ENCODE results near the gene CHAF1A. TPM values are rescaled to one million over a fixed set of nuclear protein-coding genes. Genes with fewer than 3 reads are reported as not detected.
A peak's percentile ranks its signal among the peaks of the same experiment; 100 is the strongest.

Gene CHAF1A
- total RNA-seq, 2 experiments from 2014 or later, result 118 to 126 TPM

- Mint-ChIP-seq H3K4me3 (peak overlapping the region; percentile 66), H3K36me3 (peaks cover 7% of the 10 kb centered on the region), H3K27ac (peak overlapping the region; percentile 93), H3K27me3 (no peaks in the 10 kb centered on the region), H3K4me1 (peaks cover 57% of the 10 kb centered on the region), H3K9me3 (ENCODE audit: low read depth) (no peaks in the 10 kb centered on the region)
- DNase-seq (peak; percentile 91), ATAC-seq (peak; percentile 75)
- CTCF ChIA-PET, result interaction anchor here (1.0 to 3.1 kb wide), 14 partner anchors 11 to 215 kb away, joined by 3 to 34 read pairs (median 9); partner anchors contain the start of genes CHAF1A, MPND, SH3GL1 and YJU2
Measured at GRCh38 chr19:4369109-4369887, 33.1 kb upstream of the CHAF1A start.

- peaks cover 7% of the 10 kb centered on the region for H3K36me3 Mint-ChIP-seq
Measured at GRCh38 chr19:4369888-4370260, 32.6 kb upstream of the CHAF1A start.

GRCh38 chr19:4370418-4371041 is 31.9 kb upstream of the CHAF1A start:
- peaks cover 7% of the 10 kb centered on the region for H3K36me3 Mint-ChIP-seq
- CTCF ChIA-PET, result interaction anchor here (0.7 to 7.2 kb wide), 12 partner anchors 10 to 124 kb away, joined by 3 to 34 read pairs (median 10); partner anchors contain the start of genes CHAF1A, MPND, SH3GL1 and YJU2
- peak overlapping the region; percentile 93 for H3K27ac Mint-ChIP-seq
- no peaks in the 10 kb centered on the region for H3K9me3 Mint-ChIP-seq (ENCODE audit: low read depth)
- peaks cover 65% of the 10 kb centered on the region for H3K4me1 Mint-ChIP-seq
- DNase-seq (no peak), ATAC-seq (no peak)
- peak overlapping the region; percentile 66 for H3K4me3 Mint-ChIP-seq
- H3K27me3 Mint-ChIP-seq, result no peaks in the 10 kb centered on the region

More at GRCh38 chr19:4369888-4370260, 32.6 kb upstream of the CHAF1A start:
- ATAC-seq (peak; percentile 80), DNase-seq (peak; percentile 89)
- no peaks in the 10 kb centered on the region for H3K9me3 Mint-ChIP-seq (ENCODE audit: low read depth)
- H3K4me3 Mint-ChIP-seq, result peak overlapping the region; percentile 66
- peaks cover 60% of the 10 kb centered on the region for H3K4me1 Mint-ChIP-seq
- H3K27ac Mint-ChIP-seq, result peak overlapping the region; percentile 93
- no peaks in the 10 kb centered on the region for H3K27me3 Mint-ChIP-seq
- CTCF ChIA-PET, result interaction anchor here (0.7 to 3.1 kb wide), 11 partner anchors 10 to 123 kb away, joined by 3 to 34 read pairs (median 9); partner anchors contain the start of genes CHAF1A, MPND, SH3GL1 and YJU2

- DNase-seq (no peak), ATAC-seq (no peak)
- H3K36me3 Mint-ChIP-seq, result peaks cover 6% of the 10 kb centered on the region
- H3K9me3 Mint-ChIP-seq (ENCODE audit: low read depth), result no peaks in the 10 kb centered on the region
- H3K4me3 Mint-ChIP-seq, result peak overlapping the region; percentile 35
- peaks cover 75% of the 10 kb centered on the region for H3K4me1 Mint-ChIP-seq
- peak overlapping the region; percentile 65 for H3K27ac Mint-ChIP-seq
- CTCF ChIA-PET, result interaction anchor here (1.1 to 7.2 kb wide), 4 partner anchors 19 to 384 kb away, joined by 3 to 27 read pairs (median 12); partner anchors contain the start of gene SH3GL1
- H3K27me3 Mint-ChIP-seq, result no peaks in the 10 kb centered on the region
Measured at GRCh38 chr19:4371247-4372164, 30.9 kb upstream of the CHAF1A start.

- H3K27ac Mint-ChIP-seq, result no peak overlapping the region
Measured at GRCh38 chr19:4372165-4373012, 30.1 kb upstream of the CHAF1A start.

GRCh38 chr19:4373013-4373367 is 29.4 kb upstream of the CHAF1A start:
- peaks cover 2% of the 10 kb centered on the region for H3K36me3 Mint-ChIP-seq
- DNase-seq, result no peak
- H3K4me1 Mint-ChIP-seq, result peaks cover 80% of the 10 kb centered on the region
- ATAC-seq, result no peak
- no peaks in the 10 kb centered on the region for H3K27me3 Mint-ChIP-seq
- CTCF ChIA-PET, result interaction anchor here (1.2 to 7.2 kb wide), 2 partner anchors 28 to 385 kb away, joined by 3 to 27 read pairs; partner anchors contain the start of gene SH3GL1
- H3K4me3 Mint-ChIP-seq, result no peak overlapping the region
- H3K27ac Mint-ChIP-seq, result no peak overlapping the region
- H3K9me3 Mint-ChIP-seq (ENCODE audit: low read depth), result no peaks in the 10 kb centered on the region

More at GRCh38 chr19:4372165-4373012, 30.1 kb upstream of the CHAF1A start:
- Mint-ChIP-seq H3K27me3 (no peaks in the 10 kb centered on the region), H3K4me3 (no peak overlapping the region), H3K4me1 (peaks cover 82% of the 10 kb centered on the region), H3K9me3 (ENCODE audit: low read depth) (no peaks in the 10 kb centered on the region), H3K36me3 (peaks cover 2% of the 10 kb centered on the region)
- CTCF ChIA-PET, result interaction anchor here (1.1 to 7.2 kb wide), 4 partner anchors 20 to 385 kb away, joined by 3 to 27 read pairs (median 12); partner anchors contain the start of gene SH3GL1
- DNase-seq (no peak), ATAC-seq (no peak)

GRCh38 chr19:4373601-4374497 is 28.6 kb upstream of the CHAF1A start:
- no peaks in the 10 kb centered on the region for H3K27me3 Mint-ChIP-seq
- H3K9me3 Mint-ChIP-seq (ENCODE audit: low read depth), result no peaks in the 10 kb centered on the region
- no peak for ATAC-seq
- DNase-seq, result no peak
- no peak overlapping the region for H3K27ac Mint-ChIP-seq
- CTCF ChIA-PET, result interaction anchor here (0.9 to 7.2 kb wide), 4 partner anchors 25 to 31 kb away, joined by 3 to 27 read pairs (median 5); partner anchors contain the start of genes CHAF1A, MPND and SH3GL1
- H3K36me3 Mint-ChIP-seq, result peaks cover 2% of the 10 kb centered on the region
- H3K4me3 Mint-ChIP-seq, result no peak overlapping the region
- peaks cover 74% of the 10 kb centered on the region for H3K4me1 Mint-ChIP-seq

- no peak overlapping the region for H3K27ac Mint-ChIP-seq
- H3K9me3 Mint-ChIP-seq (ENCODE audit: low read depth), result no peaks in the 10 kb centered on the region
- H3K36me3 Mint-ChIP-seq, result peaks cover 4% of the 10 kb centered on the region
- peaks cover 76% of the 10 kb centered on the region for H3K4me1 Mint-ChIP-seq
- ATAC-seq, result no peak
- DNase-seq, result no peak
- no peaks in the 10 kb centered on the region for H3K27me3 Mint-ChIP-seq
- CTCF ChIA-PET, result interaction anchor here (0.9 to 7.2 kb wide), 4 partner anchors 24 to 32 kb away, joined by 3 to 27 read pairs (median 5); partner anchors contain the start of genes CHAF1A, MPND and SH3GL1
- no peak overlapping the region for H3K4me3 Mint-ChIP-seq
Measured at GRCh38 chr19:4374498-4375163, 27.8 kb upstream of the CHAF1A start.

- DNase-seq (no peak), ATAC-seq (no peak)
- Mint-ChIP-seq H3K4me1 (peaks cover 76% of the 10 kb centered on the region), H3K9me3 (ENCODE audit: low read depth) (no peaks in the 10 kb centered on the region), H3K27ac (peak overlapping the region; percentile 19), H3K36me3 (peaks cover 4% of the 10 kb centered on the region), H3K27me3 (no peaks in the 10 kb centered on the region), H3K4me3 (no peak overlapping the region)
- CTCF ChIA-PET, result interaction anchor here (0.9 to 7.2 kb wide), 4 partner anchors 24 to 32 kb away, joined by 3 to 27 read pairs (median 4); partner anchors contain the start of genes CHAF1A, MPND and SH3GL1
Measured at GRCh38 chr19:4375164-4376027, 27.0 kb upstream of the CHAF1A start.

- no peak for ATAC-seq
- CTCF ChIA-PET, result interaction anchor here (0.9 to 7.2 kb wide), 3 partner anchors 23 to 26 kb away, joined by 3 to 27 read pairs (median 6); partner anchors contain the start of genes CHAF1A and SH3GL1
- Mint-ChIP-seq H3K4me3 (no peak overlapping the region), H3K27ac (peak overlapping the region; percentile 24), H3K27me3 (no peaks in the 10 kb centered on the region), H3K36me3 (peaks cover 2% of the 10 kb centered on the region), H3K4me1 (peaks cover 76% of the 10 kb centered on the region), H3K9me3 (ENCODE audit: low read depth) (no peaks in the 10 kb centered on the region)
- no peak for DNase-seq
Measured at GRCh38 chr19:4376028-4376670, 26.3 kb upstream of the CHAF1A start.

Measured in activated CD8-positive, alpha-beta memory T cell treated with anti-CD3 and anti-CD28 coated beads, Interleukin-2, amount 10 ng/mL, durations not matched to agents 7 days and 5 days (primary cell).